Loucy (cell line): Measurements from ENCODE around the gene PAK4.

Source experiments
- H2AFZ ChIP-seq: fragments of 200-600 bp; sonication (generic); 2 replicates; pipeline ENCODE4 v1.6.0; 2016; ENCODE audit warnings: antibody characterized with exemption, mild to moderate bottlenecking, low read length, moderate library complexity
- H3F3A ChIP-seq: fragments of 200-600 bp; 2 replicates; pipeline ENCODE4 v1.6.0; 2016; ENCODE audit warnings: antibody characterized with exemption, low read depth, mild to moderate bottlenecking
- H3K27me3 ChIP-seq: fragments of 200-600 bp; sonication (generic); 2 replicates; pipeline ENCODE4 v1.6.1; 2014; ENCODE audit warnings: low read length, mild to moderate bottlenecking; ENCODE audit not compliant: insufficient read depth, poor library complexity, severe bottlenecking
- H3K36me3 ChIP-seq: fragments of 200-600 bp; sonication (generic); 2 replicates; pipeline ENCODE4 v1.6.1; 2016; ENCODE audit warnings: low read length; ENCODE audit not compliant: insufficient read depth
- H3K4me1 ChIP-seq: fragments of 200-600 bp; sonication (generic); 2 replicates; pipeline ENCODE4 v1.5.1; 2014; ENCODE audit warnings: low read length, mild to moderate bottlenecking; ENCODE audit not compliant: insufficient read depth, poor library complexity, severe bottlenecking
- H3K4me2 ChIP-seq: fragments of 200-600 bp; sonication (generic); 2 replicates; pipeline ENCODE4 v1.6.0; 2014; ENCODE audit warnings: antibody characterized with exemption, low read length, low read depth, mild to moderate bottlenecking; ENCODE audit not compliant: poor library complexity, severe bottlenecking
- H3K4me3 ChIP-seq: fragments of 200-600 bp; sonication (generic); 2 replicates; pipeline ENCODE4 v1.5.1; 2014; ENCODE audit warnings: low read length, mild to moderate bottlenecking, mixed read lengths; ENCODE audit not compliant: poor library complexity, severe bottlenecking
- H3K79me2 ChIP-seq: fragments of 200-600 bp; sonication (generic); 2 replicates; pipeline ENCODE4 v1.6.1; 2014; ENCODE audit warnings: low read length; ENCODE audit not compliant: insufficient read depth
- H3K9ac ChIP-seq: fragments of 200-600 bp; sonication (generic); 2 replicates; pipeline ENCODE4 v1.6.0; 2014; ENCODE audit warnings: mild to moderate bottlenecking, low read depth, low read length, moderate library complexity; ENCODE audit not compliant: poor library complexity, severe bottlenecking
- H3K9me2 ChIP-seq: fragments of 200-600 bp; sonication (generic); replicated peaks from 2 replicates; pipeline ENCODE4 v1.6.1; 2016; ENCODE audit warnings: low read depth, low read length, mixed read lengths
- H3K9me3 ChIP-seq: fragments of 200-600 bp; sonication (generic); 2 replicates; pipeline ENCODE4 v1.6.1; 2014; ENCODE audit warnings: mild to moderate bottlenecking, antibody characterized with exemption, low read length, low read depth; ENCODE audit not compliant: insufficient read depth
- H4K20me1 ChIP-seq: fragments of 200-600 bp; sonication (generic); 2 replicates; pipeline ENCODE4 v1.6.0; 2014; ENCODE audit warnings: antibody characterized with exemption, low read length, mild to moderate bottlenecking; ENCODE audit not compliant: insufficient read depth, poor library complexity, severe bottlenecking
- EZH2phosphoT487 ChIP-seq: fragments of 200-600 bp; IDR thresholded peaks from 2 replicates; pipeline ENCODE4 v1.6.1; 2018; ENCODE audit warnings: antibody characterized with exemption, mild to moderate bottlenecking, moderate library complexity, borderline replicate concordance
- TF ChIP-seq, protein P1 (sequence below): fragments of 200-600 bp; sonication (generic); conservative IDR thresholded peaks from 2 replicates; pipeline ENCODE4 v1.5.1; 2014; ENCODE audit warnings: mild to moderate bottlenecking, antibody characterized with exemption, low read length

The PAK4 gene

DNA sequence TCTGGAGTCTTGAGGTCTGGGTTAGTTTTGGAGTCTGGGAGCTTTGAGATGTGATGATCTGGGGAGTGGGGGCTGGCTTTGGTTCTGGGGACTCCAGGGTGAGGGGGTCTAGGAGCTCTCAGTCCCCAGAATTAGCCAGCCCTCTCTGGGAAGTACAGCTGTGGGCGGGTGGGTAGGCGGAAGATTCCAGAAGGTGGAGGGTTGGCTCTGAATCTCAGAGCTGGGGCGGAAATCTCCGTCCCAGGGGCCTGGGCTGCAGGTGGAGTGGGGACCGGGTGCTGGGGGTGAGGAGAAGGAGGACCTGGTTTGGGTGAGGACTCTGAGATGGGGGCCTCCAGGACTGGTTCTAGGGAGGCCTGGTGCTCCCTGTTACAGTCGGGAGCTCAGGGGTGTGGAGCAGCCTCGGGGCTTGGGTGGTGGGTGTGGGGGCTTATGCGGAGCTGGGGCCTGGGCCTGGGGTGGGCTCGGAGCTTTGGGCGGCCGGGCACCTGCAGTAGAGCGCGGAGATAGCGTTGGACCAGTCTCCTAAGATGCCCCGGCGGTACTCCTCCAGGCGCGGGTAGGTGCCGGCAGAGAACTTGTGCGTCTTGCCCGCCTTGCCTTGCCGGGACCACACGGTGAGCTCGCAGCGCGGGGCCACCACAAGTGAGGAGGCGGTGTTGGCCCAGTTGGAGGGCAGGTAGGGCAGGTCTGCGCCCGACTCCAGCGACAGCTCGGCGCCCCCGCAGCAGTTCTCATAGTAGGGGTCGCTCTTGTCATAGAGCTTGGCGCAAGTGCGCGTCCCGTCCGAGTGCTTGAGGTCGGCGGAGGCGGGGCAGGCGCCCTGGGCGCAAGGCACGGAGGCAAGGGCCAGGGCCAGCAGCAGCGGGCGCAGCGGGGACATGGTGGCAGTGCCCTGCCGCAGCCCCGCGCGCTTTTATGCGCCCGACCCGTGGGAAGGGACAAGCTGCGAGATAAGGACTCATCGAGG, 78.1 kb downstream of the PAK4 start, which contains the start of gene SYCN:
SYCN (minus strand) TSS at position 892 of the 970 bp plus-strand sequence; CDS start at position 883, 9 bp downstream.
- Histone ChIP-seq H3K9me2 (no peaks in the 10 kb centered on the region), H3K4me3 (no peak within 1 kb of the TSS), H3K9ac (no peak within 1 kb of the TSS), H3K4me2 (no peak within 1 kb of the TSS), H3F3A (no peaks in the 10 kb centered on the region), H3K36me3 (no peaks in the 10 kb centered on the region), H3K79me2 (no peaks in the 10 kb centered on the region), H4K20me1 (no peaks in the 10 kb centered on the region), H2AFZ (no peak within 1 kb of the TSS), H3K4me1 (no peaks in the 10 kb centered on the region), H3K27me3 (no peaks in the 10 kb centered on the region), H3K9me3 (no peaks in the 10 kb centered on the region)
- no peak for TF ChIP-seq EZH2phosphoT487
- TF ChIP-seq, protein P1, sequence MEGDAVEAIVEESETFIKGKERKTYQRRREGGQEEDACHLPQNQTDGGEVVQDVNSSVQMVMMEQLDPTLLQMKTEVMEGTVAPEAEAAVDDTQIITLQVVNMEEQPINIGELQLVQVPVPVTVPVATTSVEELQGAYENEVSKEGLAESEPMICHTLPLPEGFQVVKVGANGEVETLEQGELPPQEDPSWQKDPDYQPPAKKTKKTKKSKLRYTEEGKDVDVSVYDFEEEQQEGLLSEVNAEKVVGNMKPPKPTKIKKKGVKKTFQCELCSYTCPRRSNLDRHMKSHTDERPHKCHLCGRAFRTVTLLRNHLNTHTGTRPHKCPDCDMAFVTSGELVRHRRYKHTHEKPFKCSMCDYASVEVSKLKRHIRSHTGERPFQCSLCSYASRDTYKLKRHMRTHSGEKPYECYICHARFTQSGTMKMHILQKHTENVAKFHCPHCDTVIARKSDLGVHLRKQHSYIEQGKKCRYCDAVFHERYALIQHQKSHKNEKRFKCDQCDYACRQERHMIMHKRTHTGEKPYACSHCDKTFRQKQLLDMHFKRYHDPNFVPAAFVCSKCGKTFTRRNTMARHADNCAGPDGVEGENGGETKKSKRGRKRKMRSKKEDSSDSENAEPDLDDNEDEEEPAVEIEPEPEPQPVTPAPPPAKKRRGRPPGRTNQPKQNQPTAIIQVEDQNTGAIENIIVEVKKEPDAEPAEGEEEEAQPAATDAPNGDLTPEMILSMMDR, result no peak

DNA sequence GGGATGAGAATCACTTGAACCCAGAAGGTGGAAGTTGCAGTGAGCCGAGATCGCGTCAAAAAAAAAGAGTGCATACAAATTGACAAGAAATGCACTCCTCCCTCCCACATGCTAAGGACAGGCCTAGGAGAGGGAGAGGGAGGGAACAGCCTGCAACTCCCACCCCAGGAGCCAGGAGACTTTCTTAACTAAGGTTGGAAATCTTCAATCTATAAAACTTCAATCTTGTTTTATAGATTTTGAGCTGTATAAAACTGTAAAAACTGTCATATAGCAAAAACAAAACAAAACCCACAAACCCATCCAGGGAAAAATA, 79.8 kb downstream of the PAK4 start:
- Histone ChIP-seq H3K79me2 (no peaks in the 10 kb centered on the region), H3K9ac (no peak overlapping the region), H3K9me2 (no peaks in the 10 kb centered on the region), H3K4me3 (no peak overlapping the region), H3K9me3 (no peaks in the 10 kb centered on the region), H3K27me3 (no peaks in the 10 kb centered on the region), H3K36me3 (no peaks in the 10 kb centered on the region), H2AFZ (no peak overlapping the region), H4K20me1 (no peaks in the 10 kb centered on the region), H3K4me1 (no peaks in the 10 kb centered on the region), H3F3A (no peaks in the 10 kb centered on the region), H3K4me2 (no peak overlapping the region)
- no peak for TF ChIP-seq EZH2phosphoT487
- TF ChIP-seq, protein P1, result no peak

DNA sequence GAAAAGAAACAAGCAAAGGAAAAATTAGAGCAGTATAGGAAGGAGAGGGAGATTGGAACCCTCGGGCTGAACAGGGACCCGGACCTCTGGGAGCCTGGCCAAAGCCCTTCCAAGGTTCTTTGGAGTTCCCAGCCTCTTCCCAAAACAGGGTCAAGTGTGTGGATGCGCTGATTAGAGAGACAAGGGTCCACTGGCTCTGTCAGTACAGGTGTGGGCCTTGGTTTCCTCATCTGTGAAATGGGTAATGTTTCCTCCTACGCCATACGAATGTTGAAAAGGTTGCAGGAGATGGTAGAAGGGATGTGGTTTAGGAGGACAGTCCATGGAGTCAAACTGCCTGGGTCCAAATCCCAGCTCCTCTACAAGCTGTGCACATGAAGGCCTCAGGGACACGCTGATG, 80.5 kb downstream of the PAK4 start:
- Histone ChIP-seq H3K4me2 (no peak overlapping the region), H3K9me2 (no peaks in the 10 kb centered on the region), H3K4me1 (no peaks in the 10 kb centered on the region), H3F3A (no peaks in the 10 kb centered on the region), H3K27me3 (no peaks in the 10 kb centered on the region), H3K9ac (no peak overlapping the region), H3K79me2 (no peaks in the 10 kb centered on the region), H3K4me3 (no peak overlapping the region), H4K20me1 (no peaks in the 10 kb centered on the region), H2AFZ (no peak overlapping the region), H3K36me3 (no peaks in the 10 kb centered on the region), H3K9me3 (no peaks in the 10 kb centered on the region)
- TF ChIP-seq, protein P1, result no peak
- TF ChIP-seq EZH2phosphoT487, result no peak
